Common myeloid progenitor, CD34-positive (primary cell): ENCODE results near the gene FAM222B.
"Not testable (repeated sequence)": the region's sequence is repeated elsewhere in the genome, so short reads cannot be mapped to it uniquely, and the experiment has no call there.

Experiments
- CTCF ChIA-PET: fragments of 350-600 bp; sonication (Branson Sonifier 250); formaldehyde crosslinking; loops from one replicate; lab custom pipeline; 2021; ENCODE audit warnings: antibody characterized with exemption; lab: Charles Lee
- POLR2A ChIA-PET: fragments of 350-600 bp; sonication (Branson Sonifier 250); formaldehyde crosslinking; loops from one replicate; lab custom pipeline; 2021; ENCODE audit warnings: antibody characterized with exemption; lab: Charles Lee
- DNase-seq, 3 donors: peaks; one replicate each; pipeline versions ENCODE4 v3.0.0 to v3.0.0-alpha.2; 2013
- H3K27ac ChIP-seq, 2 experiments: 1 replicate in 1 of 2; 2 replicates in 1 of 2; pipeline ENCODE4 v1.7.0; 2013; ENCODE audit warnings: inconsistent platforms in 2 of 2, low read length in 2 of 2, mild to moderate bottlenecking in 2 of 2, low read depth in 1 of 2, moderate library complexity in 1 of 2; ENCODE audit not compliant: severe bottlenecking in 2 of 2, insufficient read depth in 1 of 2, poor library complexity in 1 of 2
- H3K27me3 ChIP-seq, 5 experiments: replicated peaks in 2 of 5; 1 replicate in 3 of 5; 2 replicates in 2 of 5; pipeline versions ENCODE4 v1.6.1 to v1.7.0; 2013; ENCODE audit warnings: low read length in 4 of 5, mild to moderate bottlenecking in 2 of 5, moderate library complexity in 2 of 5, inconsistent platforms in 1 of 5; ENCODE audit not compliant: insufficient read depth in 5 of 5, control insufficient read depth in 4 of 5
- H3K36me3 ChIP-seq, 4 experiments: 1 replicate in 2 of 4; 2 replicates in 2 of 4; pipeline versions ENCODE4 v1.6.1 to v1.7.0; 2013; ENCODE audit warnings: low read length in 3 of 4, control low read depth in 1 of 4, mild to moderate bottlenecking in 1 of 4; ENCODE audit not compliant: control insufficient read depth in 4 of 4, insufficient read depth in 4 of 4
- H3K4me1 ChIP-seq, 4 experiments: 1 replicate in 3 of 4; 2 replicates in 1 of 4; pipeline versions ENCODE4 v1.6.1 to v1.7.1; 2013; ENCODE audit warnings: low read length in 3 of 4, mild to moderate bottlenecking in 3 of 4, control low read depth in 1 of 4, inconsistent platforms in 1 of 4, moderate library complexity in 1 of 4; ENCODE audit not compliant: control insufficient read depth in 4 of 4, insufficient read depth in 4 of 4; ENCODE audit errors: control extremely low read depth in 1 of 4
- H3K4me3 ChIP-seq, 7 experiments: 1 replicate in 4 of 7; 2 replicates in 3 of 7; pipeline versions ENCODE4 v1.5.1 to v1.7.0; 2013; ENCODE audit warnings: mild to moderate bottlenecking in 7 of 7, low read length in 6 of 7, moderate library complexity in 6 of 7, inconsistent platforms in 2 of 7, low read depth in 2 of 7, control low read depth in 1 of 7; ENCODE audit not compliant: insufficient read depth in 4 of 7, control insufficient read depth in 1 of 7; ENCODE audit errors: extremely low read depth in 1 of 7
- H3K9me3 ChIP-seq, 5 experiments: 1 replicate in 4 of 5; 2 replicates in 1 of 5; pipeline versions ENCODE4 v1.6.1 to v1.7.1; 2013; ENCODE audit warnings: low read length in 4 of 5, mild to moderate bottlenecking in 2 of 5, inconsistent platforms in 1 of 5, low read depth in 1 of 5, moderate library complexity in 1 of 5; ENCODE audit not compliant: control insufficient read depth in 4 of 5, insufficient read depth in 2 of 5; ENCODE audit errors: control extremely low read depth in 1 of 5
- WGBS: methylation state at CpG from one replicate; pipeline ENCODE4 v1.1.5; 2013; ENCODE audit not compliant: insufficient coverage; 5-methylcytosine and 5-hydroxymethylcytosine counted together

FAM222B gene

GRCh38 chr17:28722417-28723158 lies 120.0 kb downstream of the FAM222B start:
- WGBS = 87% methylated on average over 4 of the region's 7 CpGs
- peak overlapping the region in 1 of 7 experiments; percentile 44 for H3K4me3 ChIP-seq

GRCh38 chr17:28720997-28721329 lies 121.6 kb downstream of the FAM222B start:
- H3K4me3 ChIP-seq = peak overlapping the region; percentile 79 to 98 (median 91)
- CTCF ChIA-PET = interaction anchor here (0.6 to 17.9 kb wide), 5 partner anchors 9 to 66 kb away, joined by 3 to 507 read pairs (median 9); partner anchors contain the start of genes PROCA1 and TRAF4
- POLR2A ChIA-PET = interaction anchor here (2.4 kb wide), 1 partner anchor 10 kb away, joined by 12 read pairs; the partner anchor contains the start of gene PROCA1
- 52% methylated on average over 16 of the region's 19 CpGs for WGBS
- not testable (repeated sequence) for H3K9me3 ChIP-seq, DNase-seq, H3K27me3 ChIP-seq
- H3K4me1 ChIP-seq = peaks cover 13 to 67% (median 62%) of the 10 kb centered on the region in 4 experiments
- peaks cover 8 to 50% (median 34%) of the 10 kb centered on the region in 4 experiments for H3K36me3 ChIP-seq
- H3K27ac ChIP-seq = peak overlapping the region; percentile 15 to 91

More at GRCh38 chr17:28722417-28723158, 120.0 kb downstream of the FAM222B start:
- Histone ChIP-seq H3K4me1 (peaks cover 13 to 69% (median 61%) of the 10 kb centered on the region in 4 experiments), H3K27ac (no peak overlapping the region), H3K9me3 (no peaks in the 10 kb centered on the region), H3K36me3 (peaks cover 8 to 50% (median 34%) of the 10 kb centered on the region in 4 experiments), H3K27me3 (no peaks in the 10 kb centered on the region)
- ChIA-PET POLR2A (no interaction called here), CTCF (interaction anchor here (1.9 to 17.9 kb wide), 3 partner anchors 11 to 40 kb away, joined by 9 to 507 read pairs (median 84); partner anchors contain the start of genes PROCA1 and TRAF4)
- DNase-seq = no peak

GRCh38 chr17:28720247-28720996 lies 122.2 kb downstream of the FAM222B start:
- POLR2A ChIA-PET = interaction anchor here (0.6 to 2.4 kb wide), 6 partner anchors 9 to 231 kb away, joined by 3 to 12 read pairs (median 4); partner anchors contain the start of genes BLTP2, PHF12, PROCA1 and SDF2
- 6% methylated on average over 15 of the region's 30 CpGs for WGBS
- no peak for DNase-seq
- Histone ChIP-seq H3K27me3 (no peaks in the 10 kb centered on the region), H3K9me3 (no peaks in the 10 kb centered on the region), H3K36me3 (peaks cover 8 to 54% (median 39%) of the 10 kb centered on the region in 4 experiments), H3K27ac (peak overlapping the region; percentile 83 to 91), H3K4me1 (peaks cover 13 to 62% (median 58%) of the 10 kb centered on the region in 4 experiments), H3K4me3 (peak overlapping the region; percentile 79 to 98 (median 91))
- CTCF ChIA-PET = interaction anchor here (0.6 to 17.9 kb wide), 7 partner anchors 8 to 73 kb away, joined by 3 to 507 read pairs (median 7); partner anchors contain the start of genes NEK8, PROCA1 and TRAF4

- POLR2A ChIA-PET = interaction anchor here (0.7 to 2.4 kb wide), 7 partner anchors 8 to 233 kb away, joined by 3 to 12 read pairs (median 4); partner anchors contain the start of genes BLTP2, PHF12, PROCA1 and SDF2
- no peaks in the 10 kb centered on the region for H3K27me3 ChIP-seq
- H3K4me1 ChIP-seq = peaks cover 11 to 56% (median 52%) of the 10 kb centered on the region in 4 experiments
- peaks cover 8 to 56% (median 43%) of the 10 kb centered on the region in 4 experiments for H3K36me3 ChIP-seq
- no peaks in the 10 kb centered on the region for H3K9me3 ChIP-seq
- CTCF ChIA-PET = interaction anchor here (0.7 to 17.9 kb wide), 5 partner anchors 9 to 75 kb away, joined by 3 to 507 read pairs (median 7); partner anchors contain the start of genes NEK8 and TRAF4
- peak overlapping the region in 6 of 7 experiments; percentile 79 to 98 (median 94) for H3K4me3 ChIP-seq
- peak overlapping the region; percentile 83 to 91 for H3K27ac ChIP-seq
- DNase-seq = no peak
- WGBS = 37% methylated on average over 12 of the region's 18 CpGs
Measured at GRCh38 chr17:28719021-28719433, 123.6 kb downstream of the FAM222B start.

GRCh38 chr17:28718333-28719020 lies 124.1 kb downstream of the FAM222B start:
- peak overlapping the region in 1 of 2 experiments; percentile 52 for H3K27ac ChIP-seq
- ChIA-PET POLR2A (interaction anchor here (2.4 kb wide), 1 partner anchor 7 kb away, joined by 12 read pairs; the partner anchor contains the start of gene PROCA1), CTCF (interaction anchor here (17.9 kb wide), 1 partner anchor 28 kb away, joined by 507 read pairs; the partner anchor contains the start of gene TRAF4)
- 52% methylated on average over 8 of the region's 18 CpGs for WGBS
- no peaks in the 10 kb centered on the region for H3K27me3 ChIP-seq
- peaks cover 7 to 53% (median 43%) of the 10 kb centered on the region in 4 experiments for H3K36me3 ChIP-seq
- H3K4me1 ChIP-seq = peaks cover 11 to 56% (median 51%) of the 10 kb centered on the region in 4 experiments
- no peaks in the 10 kb centered on the region for H3K9me3 ChIP-seq
- peak overlapping the region in 6 of 7 experiments; percentile 58 to 98 (median 78) for H3K4me3 ChIP-seq
- no peak for DNase-seq
